GM18873 (cell line): ENCODE results near the gene PEX13.
"Not testable (repeated sequence)": the region's sequence is repeated elsewhere in the genome, so short reads cannot be mapped to it uniquely, and the experiment has no call there.

Experiments used
- ATAC-seq: cut with Tn5 transposase; IDR thresholded peaks from one replicate; pipeline ENCODE4 v1.9.1; 2021; ENCODE audit warnings: mild to moderate bottlenecking, moderate library complexity, moderate number of reproducible peaks; ENCODE audit not compliant: unreplicated experiment, low FRiP score

Gene PEX13

GRCh38 chr2:61017556-61018317 is at the start of gene PEX13, which contains the start of gene PUS10:
Gene PEX13, plus strand, starts transcription at chr2:61017720. Its CDS starts 40 bp downstream, at chr2:61017760.
Gene PUS10, minus strand, starts transcription at chr2:61018255. Its CDS starts 6,365 bp downstream, at chr2:61011890.
- ATAC-seq = peak; percentile 64

GRCh38 chr2:60972889-60973656 is 44.4 kb upstream of the PEX13 start:
- ATAC-seq = no peak

DNA sequence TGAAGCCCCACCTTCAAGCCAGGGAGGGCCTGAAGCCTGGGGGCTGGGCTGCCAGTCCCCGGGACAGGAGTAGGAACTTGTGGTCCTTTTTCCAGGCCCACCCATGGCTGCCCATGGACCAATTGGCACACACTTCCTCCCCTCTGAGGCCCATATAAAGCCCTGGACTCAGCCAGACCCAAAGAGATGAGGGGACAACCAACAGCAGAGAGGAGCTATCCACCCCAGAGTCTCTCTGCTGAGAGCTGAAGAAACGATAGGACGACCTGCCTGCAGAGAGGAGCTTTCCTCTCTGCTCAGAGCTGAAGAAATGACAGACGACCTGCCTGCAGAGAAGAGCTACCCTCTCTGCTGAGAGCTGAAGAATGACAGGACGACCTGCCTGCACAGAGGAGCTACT is 43.8 kb upstream of the PEX13 start:
- no peak for ATAC-seq

- ATAC-seq = no peak
Observed at GRCh38 chr2:60974652-60975051, 42.9 kb upstream of the PEX13 start.

DNA sequence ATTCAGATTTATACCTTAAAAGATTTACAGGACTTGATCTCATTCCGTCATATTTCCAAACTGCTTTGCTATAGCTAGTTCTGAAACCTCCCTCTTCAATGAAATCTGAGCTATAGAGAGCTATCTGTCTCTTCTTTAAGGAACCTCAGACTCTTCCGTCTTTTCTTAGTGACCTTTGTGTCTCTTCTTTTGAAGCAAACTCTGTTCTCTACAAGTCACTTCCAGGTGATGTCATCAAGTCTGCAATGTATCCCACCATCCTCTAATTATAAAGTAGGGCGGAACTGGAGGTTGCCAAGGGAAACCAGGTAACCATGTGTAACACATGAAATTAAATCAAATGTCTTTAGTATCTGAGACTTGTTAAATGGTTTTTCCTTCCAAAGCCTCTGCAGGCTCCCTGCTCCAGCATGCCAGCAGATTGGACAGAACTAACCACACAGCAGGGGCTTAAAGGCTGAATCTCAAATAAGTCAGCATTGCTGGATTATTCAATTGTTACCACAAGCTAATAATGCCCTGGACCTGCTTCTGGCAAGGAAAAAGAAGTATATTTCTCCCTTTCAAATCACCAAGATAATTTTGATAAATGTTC is 41.2 kb upstream of the PEX13 start:
- no peak for ATAC-seq

DNA sequence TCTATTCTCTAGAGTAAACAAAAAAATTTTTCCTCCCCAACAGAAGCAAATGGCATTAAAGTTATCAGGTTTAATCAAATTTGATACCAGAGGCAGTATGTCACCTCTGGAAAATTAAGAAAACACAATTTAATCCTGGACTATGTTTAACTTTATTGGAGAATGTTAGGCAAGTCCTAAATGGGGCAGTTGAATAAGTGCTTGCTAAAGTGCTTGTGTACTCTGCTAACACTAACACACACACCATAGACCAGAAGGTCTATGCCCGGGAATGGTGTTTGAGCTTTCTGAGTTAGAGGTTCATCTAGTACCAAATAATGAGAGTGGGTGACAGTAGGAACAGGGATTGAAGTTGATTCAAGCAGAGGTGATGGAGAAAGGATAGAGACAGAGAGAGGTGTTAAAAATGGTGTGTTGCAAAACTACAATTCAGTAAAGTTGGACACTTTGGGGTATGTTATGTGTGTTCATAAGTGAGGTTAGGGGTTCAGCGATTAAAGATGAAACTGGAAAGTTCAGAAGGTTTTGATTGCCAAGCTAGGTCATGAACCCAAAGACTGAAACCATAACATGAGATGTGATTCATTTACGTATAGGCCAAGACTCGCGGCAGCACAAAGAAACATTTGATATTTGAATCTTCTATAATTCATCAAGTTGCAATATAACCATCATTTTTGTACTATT is 40.5 kb upstream of the PEX13 start:
- no peak for ATAC-seq

GRCh38 chr2:60977562-60977895 is 40.0 kb upstream of the PEX13 start:
- no peak for ATAC-seq

DNA sequence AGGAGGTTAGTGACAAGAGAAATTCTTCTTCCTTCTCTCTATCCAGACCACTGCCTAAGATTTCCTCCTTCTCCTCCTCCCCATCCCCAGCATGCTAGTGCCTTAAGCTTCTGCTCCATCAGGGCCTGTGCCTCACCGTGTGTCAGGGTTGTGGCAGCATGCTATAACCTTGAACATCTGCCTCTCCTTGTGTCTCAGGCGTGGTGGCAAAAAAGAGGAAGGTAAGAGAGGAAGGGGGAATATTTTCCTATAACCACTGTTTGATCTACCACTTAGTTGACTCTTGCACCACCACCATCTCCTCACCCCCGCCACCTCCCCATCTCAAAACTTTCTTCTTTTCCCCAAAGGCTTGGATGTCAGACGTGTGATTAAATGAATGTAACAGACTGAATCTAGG is 38.3 kb upstream of the PEX13 start:
- no peak for ATAC-seq

GRCh38 chr2:60980071-60980815 is 37.3 kb upstream of the PEX13 start:
- ATAC-seq = no peak

DNA sequence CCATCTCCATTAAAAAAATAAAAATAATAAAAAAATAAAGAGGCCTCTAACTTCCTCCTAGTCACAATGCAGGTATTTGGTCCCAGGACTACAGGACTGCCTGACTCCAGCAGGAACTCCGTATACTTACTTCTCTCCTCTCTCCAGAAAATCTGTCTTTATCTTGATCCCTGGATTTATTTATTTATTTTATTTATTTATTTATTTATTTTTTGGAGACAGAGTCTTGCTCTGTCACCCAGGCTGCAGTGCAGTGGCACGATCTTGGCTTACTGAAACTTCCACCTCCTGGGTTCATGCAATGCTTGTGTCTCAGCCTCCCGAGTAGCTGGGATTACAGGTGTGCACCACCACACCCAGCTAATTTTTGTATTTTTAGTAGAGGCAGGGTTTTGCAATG is 35.5 kb upstream of the PEX13 start:
- not testable (repeated sequence) for ATAC-seq

DNA sequence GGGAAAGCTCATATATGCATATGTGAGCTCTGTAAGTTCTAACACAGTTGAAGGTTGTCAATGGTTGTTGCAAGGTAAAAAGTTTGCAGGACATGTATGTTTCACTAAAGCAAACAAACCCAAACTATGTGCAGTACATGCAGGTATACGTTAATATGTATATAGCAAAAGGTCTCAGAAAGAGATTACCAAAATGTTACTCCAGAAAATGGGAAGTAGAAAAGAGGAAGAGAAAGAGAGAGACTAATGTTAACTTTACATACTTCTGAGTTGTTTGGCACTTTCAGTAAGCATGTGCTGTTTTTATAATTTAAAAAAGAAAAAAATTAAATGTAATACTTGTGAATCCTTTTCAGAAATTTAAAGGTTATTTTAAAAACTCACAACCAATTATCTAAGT is 32.8 kb upstream of the PEX13 start:
- no peak for ATAC-seq

DNA sequence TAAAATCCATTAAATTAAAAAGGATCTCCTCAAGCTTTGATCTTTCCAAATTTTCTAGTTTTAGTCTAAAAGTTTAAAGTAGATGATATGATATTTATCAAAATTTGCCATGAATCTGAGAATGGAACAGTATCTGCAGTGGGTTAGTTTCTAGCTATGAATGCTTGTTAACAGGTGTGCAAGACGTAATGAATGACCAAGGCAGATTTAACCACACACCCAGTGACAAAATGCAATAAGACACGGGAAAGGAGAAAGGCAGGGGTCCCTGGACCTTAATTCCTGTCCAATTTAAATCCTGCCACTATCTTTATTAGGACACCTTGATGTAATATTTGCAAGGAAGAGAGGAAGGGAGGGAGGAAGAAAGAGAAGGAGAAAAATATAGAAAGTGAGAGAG is 30.5 kb upstream of the PEX13 start:
- no peak for ATAC-seq

DNA sequence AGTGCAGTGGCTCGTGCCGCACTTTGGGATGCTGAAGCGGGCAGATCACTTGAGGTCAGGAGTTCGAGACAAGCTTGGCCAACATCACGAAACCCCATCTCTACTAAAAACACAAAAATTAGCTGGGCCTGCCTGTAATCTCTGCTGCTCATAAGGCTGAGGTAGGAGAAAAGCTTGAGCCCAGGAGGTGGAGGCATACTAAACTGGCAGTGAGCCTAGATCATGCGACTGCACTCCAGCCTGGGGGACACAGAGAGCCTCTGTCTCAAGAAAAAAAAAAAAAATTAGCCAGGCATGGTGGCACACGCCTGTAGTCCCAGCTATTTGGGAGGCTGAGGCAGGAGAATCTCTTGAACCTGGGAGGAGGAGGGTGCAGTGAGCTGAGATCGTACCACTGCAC is 29.9 kb upstream of the PEX13 start:
- not testable (repeated sequence) for ATAC-seq

- ATAC-seq = no peak
Observed at GRCh38 chr2:60989259-60989658, 28.3 kb upstream of the PEX13 start.

- no peak for ATAC-seq
Observed at GRCh38 chr2:60991644-60992043, 25.9 kb upstream of the PEX13 start.

DNA sequence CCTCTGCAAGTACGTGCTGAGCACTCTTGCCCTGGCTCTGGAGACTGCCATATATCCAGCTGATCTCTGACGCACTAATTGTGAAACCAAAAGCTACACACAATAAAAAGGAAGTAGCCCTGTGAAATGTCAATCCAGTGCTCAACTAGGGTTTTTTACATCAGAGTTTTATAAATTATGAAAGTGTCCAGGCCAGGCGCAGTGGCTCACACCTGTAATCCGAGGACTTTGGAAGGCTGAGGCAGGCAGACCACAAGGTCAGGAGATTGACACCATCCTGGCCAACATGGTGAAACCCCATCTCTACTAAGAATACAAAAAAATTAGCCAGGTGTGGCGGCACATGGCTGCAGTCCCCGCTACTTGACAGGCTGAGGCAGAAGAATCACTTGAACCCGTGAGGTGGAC is 24.5 kb upstream of the PEX13 start:
- ATAC-seq = peak; percentile 96

GRCh38 chr2:60994131-60994530 is 23.4 kb upstream of the PEX13 start:
- ATAC-seq = no peak

DNA sequence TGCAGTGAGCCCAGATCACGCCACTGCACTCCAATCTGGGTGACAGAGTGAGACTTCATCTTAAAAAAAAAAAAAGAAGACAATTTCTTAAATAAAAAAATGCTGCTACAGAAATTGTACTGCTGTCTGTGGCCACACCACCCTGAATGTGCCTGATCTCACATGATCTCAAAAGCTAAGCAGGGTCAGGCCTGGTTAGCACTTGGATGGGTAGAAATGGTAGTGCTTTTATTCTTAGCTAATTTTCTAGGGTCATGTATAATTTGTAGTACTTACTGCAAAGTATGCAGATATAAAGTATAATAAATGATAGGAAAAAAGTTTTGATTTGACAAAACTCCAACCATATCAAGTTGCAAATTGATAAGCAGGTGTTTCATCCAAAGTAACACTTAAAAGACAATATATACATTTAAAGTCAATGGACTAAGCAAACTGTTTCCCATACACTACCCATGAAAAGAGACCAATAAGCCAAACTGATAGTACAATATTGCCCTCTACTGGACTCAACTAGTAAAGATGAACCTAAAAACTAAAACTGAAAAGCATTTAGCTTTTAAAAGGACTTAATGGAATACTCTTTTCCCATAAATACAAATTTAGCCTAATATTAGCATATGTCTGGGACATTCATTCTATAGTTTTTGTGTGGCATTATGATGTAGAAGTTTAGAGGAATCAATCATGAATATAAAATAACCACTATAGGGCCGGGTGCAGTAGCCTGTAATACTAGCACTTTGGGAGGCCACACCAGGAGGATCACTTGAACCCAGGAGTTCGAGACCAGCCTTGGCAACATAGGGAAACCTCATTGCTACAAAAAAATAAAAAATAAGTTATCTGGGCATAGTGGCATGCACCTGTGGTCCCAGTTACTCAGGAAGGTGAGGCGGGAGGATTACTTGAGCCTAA is 18.6 kb upstream of the PEX13 start:
- ATAC-seq = no peak

GRCh38 chr2:61005736-61006135 is 11.8 kb upstream of the PEX13 start:
- ATAC-seq = no peak
